Endothelial cell of umbilical vein (primary cell): ENCODE data around the gene GNA12.

Experiments used
- EZH2 ChIP-seq: IDR thresholded peaks from 2 replicates; pipeline ENCODE4 v1.6.1; 2012; ENCODE audit warnings: borderline replicate concordance, low read depth, mild to moderate bottlenecking, moderate library complexity, low read length, inconsistent platforms; ENCODE audit not compliant: severe bottlenecking
- FOS ChIP-seq: IDR thresholded peaks from 2 replicates; pipeline ENCODE4 v1.6.1; 2011; ENCODE audit warnings: mild to moderate bottlenecking, low read length, moderate library complexity, borderline replicate concordance; ENCODE audit not compliant: insufficient read depth
- GATA2 ChIP-seq: IDR thresholded peaks from 2 replicates; pipeline ENCODE4 v1.7.0; 2011; ENCODE audit warnings: low read depth, mild to moderate bottlenecking, moderate library complexity, mixed read lengths, low read length; ENCODE audit not compliant: insufficient read length, insufficient read depth
- JUN ChIP-seq: IDR thresholded peaks from 2 replicates; pipeline ENCODE4 v1.6.1; 2011; ENCODE audit warnings: borderline replicate concordance, low read depth; ENCODE audit not compliant: insufficient read length, insufficient read depth
- POLR2A ChIP-seq: IDR thresholded peaks from 2 replicates; pipeline ENCODE4 v1.6.1; 2012; ENCODE audit warnings: low read depth, mild to moderate bottlenecking, control low read depth, low read length
- POLR2AphosphoS5 ChIP-seq: IDR thresholded peaks from 2 replicates; pipeline ENCODE4 v1.6.1; 2012; ENCODE audit warnings: low read depth, mild to moderate bottlenecking, control low read depth, low read length, moderate library complexity; ENCODE audit not compliant: insufficient read depth
- TF ChIP-seq, protein P1 (sequence below), 2 donors: IDR thresholded peaks; 1 replicate in 1 of 2; 2 replicates in 1 of 2; pipeline ENCODE4 v1.5.1; 2011; ENCODE audit warnings: low read length in 2 of 2, mild to moderate bottlenecking in 2 of 2, moderate library complexity in 2 of 2, control low read depth in 1 of 2, inconsistent platforms in 1 of 2, low read depth in 1 of 2; ENCODE audit not compliant: insufficient read depth in 1 of 2; ENCODE audit errors: extremely low read depth in 1 of 2
- TF ChIP-seq, protein P2 (sequence below): IDR thresholded peaks from 2 replicates; pipeline ENCODE4 v1.6.1; 2011; ENCODE audit not compliant: insufficient read depth, insufficient read length

DNA sequence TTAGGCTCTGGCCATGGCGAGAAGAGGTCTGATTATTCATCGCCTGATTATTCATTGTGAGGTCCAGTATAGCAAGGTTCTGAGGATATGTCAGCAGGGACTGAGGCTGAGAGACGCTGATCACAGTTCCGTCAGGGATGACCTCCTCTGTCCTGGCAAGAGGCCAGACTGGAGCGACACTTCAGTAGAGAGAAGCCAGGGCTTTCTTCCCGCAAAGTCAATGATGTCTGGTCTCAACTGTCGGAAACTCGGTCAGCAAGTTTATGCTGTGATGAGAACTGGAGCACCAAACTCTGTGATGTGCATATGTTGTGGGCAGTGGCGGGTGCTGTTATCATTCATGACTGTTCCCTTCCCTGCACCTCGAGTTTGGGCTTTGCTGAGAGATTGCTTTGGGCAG is 29.0 kb upstream of the GNA12 start:
- TF ChIP-seq POLR2A: no peak
- TF ChIP-seq, protein P1, sequence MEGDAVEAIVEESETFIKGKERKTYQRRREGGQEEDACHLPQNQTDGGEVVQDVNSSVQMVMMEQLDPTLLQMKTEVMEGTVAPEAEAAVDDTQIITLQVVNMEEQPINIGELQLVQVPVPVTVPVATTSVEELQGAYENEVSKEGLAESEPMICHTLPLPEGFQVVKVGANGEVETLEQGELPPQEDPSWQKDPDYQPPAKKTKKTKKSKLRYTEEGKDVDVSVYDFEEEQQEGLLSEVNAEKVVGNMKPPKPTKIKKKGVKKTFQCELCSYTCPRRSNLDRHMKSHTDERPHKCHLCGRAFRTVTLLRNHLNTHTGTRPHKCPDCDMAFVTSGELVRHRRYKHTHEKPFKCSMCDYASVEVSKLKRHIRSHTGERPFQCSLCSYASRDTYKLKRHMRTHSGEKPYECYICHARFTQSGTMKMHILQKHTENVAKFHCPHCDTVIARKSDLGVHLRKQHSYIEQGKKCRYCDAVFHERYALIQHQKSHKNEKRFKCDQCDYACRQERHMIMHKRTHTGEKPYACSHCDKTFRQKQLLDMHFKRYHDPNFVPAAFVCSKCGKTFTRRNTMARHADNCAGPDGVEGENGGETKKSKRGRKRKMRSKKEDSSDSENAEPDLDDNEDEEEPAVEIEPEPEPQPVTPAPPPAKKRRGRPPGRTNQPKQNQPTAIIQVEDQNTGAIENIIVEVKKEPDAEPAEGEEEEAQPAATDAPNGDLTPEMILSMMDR (IDR thresholded peaks at IDR 0.05; ENCODE audit: extremely low read depth in 1 of 2, insufficient read depth in 1 of 2, low read depth in 1 of 2, low read length in 2 of 2): no peak
- TF ChIP-seq, protein P2, sequence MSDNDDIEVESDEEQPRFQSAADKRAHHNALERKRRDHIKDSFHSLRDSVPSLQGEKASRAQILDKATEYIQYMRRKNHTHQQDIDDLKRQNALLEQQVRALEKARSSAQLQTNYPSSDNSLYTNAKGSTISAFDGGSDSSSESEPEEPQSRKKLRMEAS: no peak
- TF ChIP-seq POLR2AphosphoS5: no peak
- TF ChIP-seq JUN: no peak
- no peak for TF ChIP-seq FOS
- TF ChIP-seq EZH2: no peak
- no peak for TF ChIP-seq GATA2
